ENCODE results near the gene OSBPL2. TPM values are rescaled to one million over a fixed set of nuclear protein-coding genes. Genes with fewer than 3 reads are reported as not detected.

The OSBPL2 gene
- total and polyA plus RNA-seq, 2 experiments from 2014 or later, result 37.5 to 43.4 TPM

DNA sequence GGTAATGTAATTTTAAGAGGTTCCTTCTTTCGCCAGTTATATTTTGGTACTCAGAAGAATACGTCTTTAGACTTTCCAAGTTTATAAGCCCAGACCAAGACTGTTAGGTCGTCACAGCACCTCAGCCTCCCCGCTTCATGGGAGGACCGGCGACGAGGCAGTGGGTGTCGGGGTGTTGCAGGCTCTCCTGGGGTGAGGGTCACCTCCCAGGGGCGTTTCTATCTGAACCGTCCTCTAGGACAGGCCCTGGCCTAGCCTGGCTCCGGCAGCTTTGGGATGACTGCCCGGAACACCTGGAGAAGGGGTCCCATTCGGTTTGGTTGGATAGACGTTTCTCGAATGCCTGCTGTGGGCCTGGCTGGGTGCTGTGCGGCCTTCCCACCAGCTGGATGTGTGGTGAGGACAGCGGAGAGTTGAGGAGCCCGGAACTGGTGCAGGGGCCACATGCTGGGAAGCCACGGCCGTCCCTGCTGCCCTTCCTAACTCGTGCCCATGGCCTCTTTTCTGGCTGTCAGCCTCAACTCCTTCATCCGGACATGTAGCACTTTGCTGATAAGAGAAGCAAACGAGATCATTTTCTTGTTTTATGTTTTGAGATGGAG lies 1.1 kb downstream of the OSBPL2 start:
- Histone ChIP-seq H3K4me1 (ENCODE audit: low read depth) (peaks cover 14% of the 10 kb centered on the region), H3K27me3 (no peaks in the 10 kb centered on the region), H3K4me3 (peak overlapping the region; percentile 89), H3K36me3 (no peaks in the 10 kb centered on the region), H3K27ac (peak overlapping the region; percentile 85), H3K9me3 (ENCODE audit: low read depth) (no peaks in the 10 kb centered on the region)
- DNase-seq (ENCODE audit: low read depth in 1 of 2, low spot score in 1 of 2), result no peak
- TF ChIP-seq, protein P1, sequence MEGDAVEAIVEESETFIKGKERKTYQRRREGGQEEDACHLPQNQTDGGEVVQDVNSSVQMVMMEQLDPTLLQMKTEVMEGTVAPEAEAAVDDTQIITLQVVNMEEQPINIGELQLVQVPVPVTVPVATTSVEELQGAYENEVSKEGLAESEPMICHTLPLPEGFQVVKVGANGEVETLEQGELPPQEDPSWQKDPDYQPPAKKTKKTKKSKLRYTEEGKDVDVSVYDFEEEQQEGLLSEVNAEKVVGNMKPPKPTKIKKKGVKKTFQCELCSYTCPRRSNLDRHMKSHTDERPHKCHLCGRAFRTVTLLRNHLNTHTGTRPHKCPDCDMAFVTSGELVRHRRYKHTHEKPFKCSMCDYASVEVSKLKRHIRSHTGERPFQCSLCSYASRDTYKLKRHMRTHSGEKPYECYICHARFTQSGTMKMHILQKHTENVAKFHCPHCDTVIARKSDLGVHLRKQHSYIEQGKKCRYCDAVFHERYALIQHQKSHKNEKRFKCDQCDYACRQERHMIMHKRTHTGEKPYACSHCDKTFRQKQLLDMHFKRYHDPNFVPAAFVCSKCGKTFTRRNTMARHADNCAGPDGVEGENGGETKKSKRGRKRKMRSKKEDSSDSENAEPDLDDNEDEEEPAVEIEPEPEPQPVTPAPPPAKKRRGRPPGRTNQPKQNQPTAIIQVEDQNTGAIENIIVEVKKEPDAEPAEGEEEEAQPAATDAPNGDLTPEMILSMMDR (IDR thresholded peaks at IDR 0.05; ENCODE audit: low read depth, low read length), result no peak

DNA sequence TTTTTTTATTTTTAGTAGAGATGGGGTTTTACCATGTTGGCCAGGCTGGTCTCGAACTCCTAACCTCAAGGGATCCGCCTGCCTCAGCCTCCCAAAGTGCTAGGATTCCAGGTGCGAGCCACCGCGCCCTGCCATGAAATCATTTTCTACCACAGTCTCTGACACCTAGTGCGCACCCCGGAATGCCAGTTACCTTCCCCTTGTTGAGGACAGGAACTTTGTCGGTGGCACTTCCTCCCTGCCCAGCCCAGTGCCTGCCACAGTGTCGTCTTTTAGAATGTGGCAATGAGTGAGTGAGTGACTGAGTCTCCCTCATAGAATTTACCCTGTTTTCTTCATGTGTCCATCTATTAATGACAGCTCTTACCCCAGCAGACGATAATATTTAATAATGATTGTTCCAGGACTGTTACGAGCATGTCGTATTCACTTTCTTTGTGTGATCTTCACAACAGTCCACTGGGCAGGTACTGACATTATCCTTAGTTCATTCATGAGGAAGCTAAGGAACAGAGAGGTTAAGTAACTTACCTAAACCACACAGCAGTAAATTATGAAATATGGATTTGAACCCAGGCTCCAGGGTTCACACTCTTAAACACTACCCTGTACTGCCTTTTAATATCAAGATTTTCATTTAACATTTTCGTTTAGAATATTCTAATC lies 1.8 kb downstream of the OSBPL2 start:
- H3K4me1 ChIP-seq (ENCODE audit: low read depth), result peaks cover 12% of the 10 kb centered on the region
- H3K27ac ChIP-seq, result no peak overlapping the region
- no peak overlapping the region for H3K4me3 ChIP-seq
- TF ChIP-seq, protein P1 (IDR thresholded peaks at IDR 0.05; ENCODE audit: low read depth, low read length), result no peak
- no peaks in the 10 kb centered on the region for H3K27me3 ChIP-seq
- DNase-seq (ENCODE audit: low read depth in 1 of 2, low spot score in 1 of 2), result no peak
- H3K9me3 ChIP-seq (ENCODE audit: low read depth), result no peaks in the 10 kb centered on the region
- no peaks in the 10 kb centered on the region for H3K36me3 ChIP-seq

DNA sequence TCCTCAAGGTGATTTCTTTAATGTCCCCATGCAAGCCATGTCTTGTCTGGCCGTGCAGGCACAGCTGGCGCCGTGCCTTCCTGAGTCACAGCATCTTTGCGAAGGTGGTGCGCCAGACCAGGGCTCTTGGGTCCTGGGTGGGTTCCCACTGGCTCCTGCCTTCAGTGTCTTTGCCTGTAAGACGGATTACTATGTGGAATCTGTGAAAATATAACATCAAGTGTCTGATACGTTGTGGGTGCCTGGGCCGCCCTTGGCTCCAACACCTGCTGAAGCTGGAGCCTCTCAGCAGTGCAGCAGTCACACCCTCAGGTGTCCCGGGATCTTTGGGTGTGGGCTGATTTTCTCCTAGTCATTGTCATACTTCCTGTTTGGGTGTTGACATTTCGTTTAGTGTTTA lies 3.2 kb downstream of the OSBPL2 start:
- TF ChIP-seq, protein P1 (IDR thresholded peaks at IDR 0.05; ENCODE audit: low read depth, low read length), result no peak
- H3K27ac ChIP-seq, result no peak overlapping the region
- H3K36me3 ChIP-seq, result no peaks in the 10 kb centered on the region
- no peaks in the 10 kb centered on the region for H3K27me3 ChIP-seq
- peaks cover 9% of the 10 kb centered on the region for H3K4me1 ChIP-seq (ENCODE audit: low read depth)
- H3K9me3 ChIP-seq (ENCODE audit: low read depth), result no peaks in the 10 kb centered on the region
- no peak overlapping the region for H3K4me3 ChIP-seq
- no peak for DNase-seq (ENCODE audit: low read depth in 1 of 2, low spot score in 1 of 2)

DNA sequence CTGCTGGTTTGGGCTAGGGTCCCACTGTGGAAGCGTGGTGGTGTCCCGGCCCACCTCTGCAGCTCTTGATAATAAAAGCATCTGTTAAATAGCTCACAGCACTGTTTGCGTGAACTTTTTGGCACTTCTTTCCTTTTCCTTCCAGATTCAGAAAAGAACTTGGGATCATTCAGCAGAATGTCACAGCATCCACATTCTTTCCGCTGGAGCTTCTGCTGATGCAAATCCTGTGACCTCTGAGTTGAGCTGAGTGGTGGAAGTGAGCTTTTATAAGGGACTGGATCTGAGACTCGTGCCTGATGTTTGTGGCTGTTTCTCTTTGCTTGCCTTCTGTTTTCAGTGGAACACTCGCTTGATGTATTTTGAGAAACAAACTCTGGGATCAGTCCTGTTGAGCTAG lies 3.9 kb downstream of the OSBPL2 start:
- Histone ChIP-seq H3K4me3 (no peak overlapping the region), H3K27me3 (no peaks in the 10 kb centered on the region), H3K4me1 (ENCODE audit: low read depth) (peaks cover 14% of the 10 kb centered on the region), H3K36me3 (no peaks in the 10 kb centered on the region), H3K9me3 (ENCODE audit: low read depth) (no peaks in the 10 kb centered on the region), H3K27ac (no peak overlapping the region)
- DNase-seq (ENCODE audit: low read depth in 1 of 2, low spot score in 1 of 2), result no peak
- TF ChIP-seq, protein P1 (IDR thresholded peaks at IDR 0.05; ENCODE audit: low read depth, low read length), result no peak

DNA sequence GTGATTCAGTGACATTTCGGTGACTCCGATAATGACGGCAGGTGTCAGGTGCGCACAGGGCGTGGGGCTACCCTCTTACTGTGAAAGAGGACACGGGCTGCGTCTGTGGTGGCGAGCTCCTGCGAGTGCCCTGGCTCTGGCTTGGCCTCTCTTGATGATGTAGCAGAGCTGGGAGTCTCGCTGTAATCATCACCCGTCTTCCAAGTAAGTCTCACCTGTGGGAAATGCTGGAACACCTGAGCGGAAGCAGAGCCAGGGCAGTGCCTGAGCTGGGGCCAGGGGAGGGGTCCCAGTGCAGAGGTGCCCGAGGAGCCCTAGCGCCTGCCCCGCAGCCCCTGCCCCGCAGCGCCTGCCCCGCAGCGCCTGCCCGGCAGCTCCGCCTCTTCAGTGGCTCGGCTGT lies 4.8 kb downstream of the OSBPL2 start:
- H3K4me1 ChIP-seq (ENCODE audit: low read depth), result peaks cover 17% of the 10 kb centered on the region
- H3K9me3 ChIP-seq (ENCODE audit: low read depth), result no peaks in the 10 kb centered on the region
- H3K27me3 ChIP-seq, result no peaks in the 10 kb centered on the region
- no peaks in the 10 kb centered on the region for H3K36me3 ChIP-seq
- H3K27ac ChIP-seq, result no peak overlapping the region
- H3K4me3 ChIP-seq, result no peak overlapping the region
- TF ChIP-seq, protein P1 (IDR thresholded peaks at IDR 0.05; ENCODE audit: low read depth, low read length), result no peak
- no peak for DNase-seq (ENCODE audit: low read depth in 1 of 2, low spot score in 1 of 2)
